ENCODE measurements around the gene HSD17B8.
"Not testable (repeated sequence)": the region's sequence is repeated elsewhere in the genome, so short reads cannot be mapped to it uniquely, and the experiment has no call there.

HSD17B8 gene

DNA sequence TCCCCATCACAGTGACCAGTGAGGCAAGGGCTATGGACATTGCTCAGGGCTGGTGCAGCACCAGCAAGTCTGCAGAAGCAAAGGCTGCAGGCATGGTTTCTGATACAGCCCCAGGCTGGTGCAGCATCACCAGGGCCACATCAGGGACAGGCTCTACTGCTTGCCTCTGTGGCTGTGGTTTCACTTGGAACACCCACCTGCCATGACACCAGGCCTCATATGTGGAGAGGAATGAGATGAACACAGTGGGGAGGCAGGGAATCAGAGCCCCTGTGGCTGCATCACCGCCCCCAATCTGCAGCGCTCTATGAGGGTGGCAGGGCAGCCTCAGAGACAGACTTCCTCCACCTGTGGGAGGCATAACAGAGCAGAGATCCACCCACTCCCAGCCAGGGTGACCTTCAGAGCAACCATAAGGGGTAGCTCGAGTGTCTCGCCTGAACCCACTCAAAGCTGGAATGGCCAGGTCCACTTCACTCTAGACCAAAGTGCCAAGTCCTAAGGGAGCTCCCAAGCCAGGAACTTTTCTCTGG lies 11.7 kb downstream of the HSD17B8 start:
- Histone ChIP-seq H3K4me3 (ENCODE audit: insufficient read depth, low read depth, low read length) (no peak overlapping the region), H3K36me3 (ENCODE audit: control insufficient read depth, insufficient read depth, low read length) (peaks cover 10% of the 10 kb centered on the region), H3K4me1 (ENCODE audit: control insufficient read depth, insufficient read depth, low read length) (peaks cover 12% of the 10 kb centered on the region), H3K9me3 (ENCODE audit: control insufficient read depth, low read length) (no peaks in the 10 kb centered on the region), H3K27me3 (ENCODE audit: control insufficient read depth, insufficient read depth, low read length, poor library complexity, severe bottlenecking) (peaks cover 74% of the 10 kb centered on the region), H3K27ac (ENCODE audit: insufficient read depth, low read depth, low read length, poor library complexity, severe bottlenecking) (no peak overlapping the region)
- WGBS, 2 experiments: 92 to 94% methylated on average over 4 of the region's 4 CpGs

DNA sequence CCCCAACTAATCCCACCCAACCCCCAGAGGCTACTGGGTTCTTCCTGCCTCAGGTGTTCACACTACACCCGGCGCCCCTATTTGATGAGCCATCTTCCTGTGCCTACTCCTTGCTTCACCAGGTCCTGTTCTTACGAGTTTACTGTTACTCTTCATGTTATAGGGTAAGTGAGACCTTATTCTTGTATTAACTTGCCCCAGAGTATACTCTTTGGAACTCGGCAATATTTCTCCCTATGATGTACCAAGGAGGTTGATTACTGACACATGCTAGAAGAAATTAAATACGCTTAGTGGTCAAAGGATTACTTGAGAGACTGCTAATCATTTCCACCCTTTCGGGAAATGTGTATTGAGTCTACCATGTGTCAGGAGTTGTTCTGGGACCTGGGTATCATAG lies 12.8 kb downstream of the HSD17B8 start:
- Histone ChIP-seq H3K4me1 (ENCODE audit: control insufficient read depth, insufficient read depth, low read length) (peaks cover 12% of the 10 kb centered on the region), H3K27ac (ENCODE audit: insufficient read depth, low read depth, low read length, poor library complexity, severe bottlenecking) (no peak overlapping the region), H3K4me3 (ENCODE audit: insufficient read depth, low read depth, low read length) (no peak overlapping the region), H3K36me3 (ENCODE audit: control insufficient read depth, insufficient read depth, low read length) (peaks cover 1% of the 10 kb centered on the region), H3K27me3 (ENCODE audit: control insufficient read depth, insufficient read depth, low read length, poor library complexity, severe bottlenecking) (peaks cover 74% of the 10 kb centered on the region), H3K9me3 (ENCODE audit: control insufficient read depth, low read length) (no peaks in the 10 kb centered on the region)
- 89 to 90% methylated on average over 6 of the region's 6 CpGs for WGBS, 2 experiments

DNA sequence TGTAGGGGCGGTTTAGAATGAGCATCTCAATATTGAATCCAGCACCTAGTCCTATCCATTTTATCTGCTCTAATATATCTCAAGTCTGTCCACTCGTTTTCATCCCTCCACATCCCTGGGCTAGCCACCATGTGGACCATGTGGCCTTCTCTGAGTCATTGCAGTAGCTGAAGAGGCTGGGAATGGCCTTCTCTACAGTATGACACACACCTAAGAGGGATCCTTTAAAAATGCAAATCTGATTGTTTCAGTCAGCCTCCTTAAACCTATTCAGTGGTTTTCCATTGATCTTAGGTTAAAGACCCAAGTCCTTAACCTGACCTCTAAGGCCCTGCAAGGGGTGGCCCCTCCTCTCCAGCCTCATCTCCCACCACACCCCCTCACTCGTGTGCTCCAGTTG lies 13.2 kb downstream of the HSD17B8 start:
- 43 to 44% methylated on average over 3 of the region's 3 CpGs for WGBS, 2 experiments
- Histone ChIP-seq H3K9me3 (ENCODE audit: control insufficient read depth, low read length) (no peaks in the 10 kb centered on the region), H3K27ac (ENCODE audit: insufficient read depth, low read depth, low read length, poor library complexity, severe bottlenecking) (no peak overlapping the region), H3K4me1 (ENCODE audit: control insufficient read depth, insufficient read depth, low read length) (peaks cover 9% of the 10 kb centered on the region), H3K4me3 (ENCODE audit: insufficient read depth, low read depth, low read length) (no peak overlapping the region), H3K27me3 (ENCODE audit: control insufficient read depth, insufficient read depth, low read length, poor library complexity, severe bottlenecking) (peaks cover 77% of the 10 kb centered on the region), H3K36me3 (ENCODE audit: control insufficient read depth, insufficient read depth, low read length) (no peaks in the 10 kb centered on the region)

DNA sequence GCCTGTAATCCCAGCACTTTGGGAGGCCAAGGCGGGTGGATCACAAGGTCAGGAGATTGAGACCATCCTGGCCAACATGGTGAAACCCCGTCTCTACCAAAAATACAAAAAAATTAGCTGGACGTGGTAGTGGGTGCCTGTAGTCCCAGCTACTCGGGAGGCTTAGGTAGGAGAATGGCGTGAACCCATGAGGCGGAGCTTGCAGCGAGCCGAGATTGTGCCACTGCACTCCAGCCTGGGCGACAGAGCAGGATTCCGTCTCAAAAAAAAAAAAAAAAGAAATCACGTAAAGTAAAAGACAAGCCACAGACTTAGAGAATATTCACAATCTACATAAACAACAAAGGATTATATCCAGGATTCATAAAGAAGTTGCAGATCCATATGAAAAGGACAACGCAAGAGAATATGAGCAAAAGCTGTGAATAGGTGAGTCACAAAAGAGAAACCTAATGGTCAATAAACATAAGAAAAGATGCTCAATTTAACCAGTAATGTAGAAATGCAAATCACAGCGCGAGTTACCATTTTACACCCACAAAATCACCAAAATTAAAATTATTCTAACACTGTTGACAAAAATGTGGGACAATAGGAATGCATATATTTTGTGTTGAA lies 22.2 kb downstream of the HSD17B8 start:
- not testable (repeated sequence) for H3K9me3 ChIP-seq (ENCODE audit: control insufficient read depth, low read length); H3K4me3 ChIP-seq (ENCODE audit: insufficient read depth, low read depth, low read length); H3K27ac ChIP-seq (ENCODE audit: insufficient read depth, low read depth, low read length, poor library complexity, severe bottlenecking); H3K36me3 ChIP-seq (ENCODE audit: control insufficient read depth, insufficient read depth, low read length); H3K27me3 ChIP-seq (ENCODE audit: control insufficient read depth, insufficient read depth, low read length, poor library complexity, severe bottlenecking); H3K4me1 ChIP-seq (ENCODE audit: control insufficient read depth, insufficient read depth, low read length)
- WGBS, 2 experiments: 29 to 37% methylated on average over 10 to 14 of the region's 14 CpGs

DNA sequence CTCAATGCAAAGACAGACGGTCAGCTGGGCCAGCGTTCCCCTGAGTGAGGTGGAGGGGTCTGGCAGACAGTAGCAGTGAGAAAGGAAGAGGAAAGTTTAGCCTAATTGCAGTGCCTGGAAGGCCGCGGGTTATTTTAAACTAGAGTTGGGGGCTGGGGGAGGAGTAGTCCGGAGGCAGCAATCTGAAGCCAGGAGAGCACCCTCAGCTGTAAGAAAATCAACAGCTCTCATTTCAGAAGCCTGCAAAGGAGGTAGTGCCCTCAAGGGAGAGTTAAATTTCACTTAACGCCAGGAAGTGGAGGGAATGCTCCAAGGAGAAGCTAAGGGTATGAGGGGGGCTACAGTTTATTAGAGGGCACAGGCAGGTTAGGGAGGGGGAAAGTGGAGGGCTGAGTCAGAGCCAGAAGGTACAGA lies 30.8 kb downstream of the HSD17B8 start:
- no peaks in the 10 kb centered on the region for H3K27me3 ChIP-seq (ENCODE audit: control insufficient read depth, insufficient read depth, low read length, poor library complexity, severe bottlenecking)
- no peak overlapping the region for H3K4me3 ChIP-seq (ENCODE audit: insufficient read depth, low read depth, low read length)
- H3K27ac ChIP-seq (ENCODE audit: insufficient read depth, low read depth, low read length, poor library complexity, severe bottlenecking): no peak overlapping the region
- H3K36me3 ChIP-seq (ENCODE audit: control insufficient read depth, insufficient read depth, low read length): no peaks in the 10 kb centered on the region
- H3K9me3 ChIP-seq (ENCODE audit: control insufficient read depth, low read length): no peaks in the 10 kb centered on the region
- H3K4me1 ChIP-seq (ENCODE audit: control insufficient read depth, insufficient read depth, low read length): peaks cover 11% of the 10 kb centered on the region
- 19 to 25% methylated on average over 6 of the region's 6 CpGs for WGBS, 2 experiments

DNA sequence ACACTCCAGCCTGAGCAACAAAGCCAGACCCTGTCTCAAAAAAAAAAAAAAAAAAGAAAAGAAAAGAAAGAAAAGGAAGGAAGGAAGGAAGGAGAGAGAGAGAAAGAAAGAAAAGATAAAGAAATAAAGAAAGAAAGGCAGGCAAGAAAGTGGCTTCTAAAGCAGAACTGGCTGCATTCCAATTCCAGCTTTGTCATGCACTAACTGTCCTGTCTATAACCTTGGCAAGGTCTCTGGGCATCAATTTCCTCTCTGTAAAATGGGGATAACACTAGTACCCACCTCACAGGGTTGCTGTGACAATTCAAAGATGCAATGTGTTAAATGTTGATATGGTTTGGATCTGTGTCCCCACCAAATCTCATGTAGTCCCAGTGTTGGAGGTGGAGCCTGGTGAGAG lies 31.9 kb downstream of the HSD17B8 start:
- peaks cover 11% of the 10 kb centered on the region for H3K4me1 ChIP-seq (ENCODE audit: control insufficient read depth, insufficient read depth, low read length)
- H3K4me3 ChIP-seq (ENCODE audit: insufficient read depth, low read depth, low read length): no peak overlapping the region
- H3K27me3 ChIP-seq (ENCODE audit: control insufficient read depth, insufficient read depth, low read length, poor library complexity, severe bottlenecking): no peaks in the 10 kb centered on the region
- no peaks in the 10 kb centered on the region for H3K9me3 ChIP-seq (ENCODE audit: control insufficient read depth, low read length)
- no peak overlapping the region for H3K27ac ChIP-seq (ENCODE audit: insufficient read depth, low read depth, low read length, poor library complexity, severe bottlenecking)
- no peaks in the 10 kb centered on the region for H3K36me3 ChIP-seq (ENCODE audit: control insufficient read depth, insufficient read depth, low read length)

DNA sequence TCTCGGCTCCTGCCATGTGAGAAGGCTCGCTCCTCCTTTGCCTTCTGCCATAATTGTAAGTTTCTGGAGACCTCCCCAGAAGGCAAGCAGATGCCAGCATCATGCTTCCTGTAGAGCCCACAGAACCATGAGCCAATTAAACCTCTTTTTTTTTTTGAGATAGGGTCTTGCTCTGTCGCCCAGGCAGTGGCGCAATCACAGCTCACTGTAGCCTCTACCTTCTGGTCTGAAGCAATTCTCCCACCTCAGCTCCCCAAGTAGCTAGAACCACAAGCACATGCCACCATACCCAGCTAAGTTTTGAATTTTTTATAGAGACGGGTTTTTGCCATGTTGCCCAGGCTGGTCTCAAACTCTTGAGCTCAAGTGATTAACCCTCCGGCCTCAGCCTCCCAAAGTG lies 32.4 kb downstream of the HSD17B8 start:
- 94% methylated on average over 6 of the region's 6 CpGs for WGBS, 2 experiments
- Histone ChIP-seq H3K4me3 (ENCODE audit: insufficient read depth, low read depth, low read length) (no peak overlapping the region), H3K36me3 (ENCODE audit: control insufficient read depth, insufficient read depth, low read length) (no peaks in the 10 kb centered on the region)

DNA sequence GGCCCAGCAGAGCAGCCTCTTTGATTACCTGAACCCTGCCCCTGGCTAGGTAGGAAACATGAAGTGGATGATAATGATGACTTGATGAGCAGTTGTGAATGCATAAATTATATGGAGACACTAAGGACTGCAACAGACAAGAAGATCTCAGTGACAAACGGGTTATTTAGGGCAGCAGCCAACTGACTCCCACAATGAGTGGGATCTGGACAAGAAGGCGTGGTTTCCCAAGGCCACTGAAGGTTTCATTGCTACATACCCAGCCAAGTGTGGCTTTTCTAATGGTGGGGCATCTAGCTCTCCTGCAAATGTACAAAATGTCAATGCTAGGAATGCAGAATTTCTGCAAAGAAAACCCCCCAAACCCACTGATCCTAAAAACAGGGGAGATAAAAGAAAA lies 33.3 kb downstream of the HSD17B8 start:
- Histone ChIP-seq H3K27ac (ENCODE audit: insufficient read depth, low read depth, low read length, poor library complexity, severe bottlenecking) (no peak overlapping the region), H3K4me1 (ENCODE audit: control insufficient read depth, insufficient read depth, low read length) (peaks cover 11% of the 10 kb centered on the region), H3K36me3 (ENCODE audit: control insufficient read depth, insufficient read depth, low read length) (no peaks in the 10 kb centered on the region), H3K27me3 (ENCODE audit: control insufficient read depth, insufficient read depth, low read length, poor library complexity, severe bottlenecking) (peaks cover 7% of the 10 kb centered on the region), H3K4me3 (ENCODE audit: insufficient read depth, low read depth, low read length) (no peak overlapping the region), H3K9me3 (ENCODE audit: control insufficient read depth, low read length) (no peaks in the 10 kb centered on the region)
- WGBS, 2 experiments: 92 to 95% methylated on average over 2 of the region's 2 CpGs

More for the DNA sequence above, 32.4 kb downstream of the HSD17B8 start:
- Histone ChIP-seq H3K27me3 (ENCODE audit: control insufficient read depth, insufficient read depth, low read length, poor library complexity, severe bottlenecking) (no peaks in the 10 kb centered on the region), H3K4me1 (ENCODE audit: control insufficient read depth, insufficient read depth, low read length) (peaks cover 11% of the 10 kb centered on the region), H3K27ac (ENCODE audit: insufficient read depth, low read depth, low read length, poor library complexity, severe bottlenecking) (no peak overlapping the region), H3K9me3 (ENCODE audit: control insufficient read depth, low read length) (no peaks in the 10 kb centered on the region)

DNA sequence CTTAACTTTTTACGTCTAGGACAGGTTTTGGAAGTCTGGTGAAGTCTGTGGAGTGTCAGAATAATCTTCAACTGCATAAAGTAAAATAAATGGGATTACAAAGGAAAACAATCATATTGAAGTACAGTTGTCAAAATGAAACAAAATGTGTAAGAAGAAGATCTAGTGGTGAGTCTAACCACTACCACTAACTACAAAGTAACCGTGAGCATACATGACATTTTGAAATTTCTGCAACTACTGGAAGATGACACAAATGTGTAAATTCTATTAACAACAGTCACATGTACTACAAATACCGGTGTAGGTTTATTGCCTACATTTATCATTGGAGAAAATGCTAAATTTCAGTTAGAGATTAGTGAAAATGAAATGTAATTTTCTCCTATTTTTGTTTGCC lies 37.5 kb downstream of the HSD17B8 start:
- H3K9me3 ChIP-seq (ENCODE audit: control insufficient read depth, low read length): no peaks in the 10 kb centered on the region
- no peak overlapping the region for H3K4me3 ChIP-seq (ENCODE audit: insufficient read depth, low read depth, low read length)
- 91 to 92% methylated on average over 3 of the region's 3 CpGs for WGBS, 2 experiments
- no peaks in the 10 kb centered on the region for H3K36me3 ChIP-seq (ENCODE audit: control insufficient read depth, insufficient read depth, low read length)
- H3K27me3 ChIP-seq (ENCODE audit: control insufficient read depth, insufficient read depth, low read length, poor library complexity, severe bottlenecking): peaks cover 25% of the 10 kb centered on the region
- no peaks in the 10 kb centered on the region for H3K4me1 ChIP-seq (ENCODE audit: control insufficient read depth, insufficient read depth, low read length)
- no peak overlapping the region for H3K27ac ChIP-seq (ENCODE audit: insufficient read depth, low read depth, low read length, poor library complexity, severe bottlenecking)

DNA sequence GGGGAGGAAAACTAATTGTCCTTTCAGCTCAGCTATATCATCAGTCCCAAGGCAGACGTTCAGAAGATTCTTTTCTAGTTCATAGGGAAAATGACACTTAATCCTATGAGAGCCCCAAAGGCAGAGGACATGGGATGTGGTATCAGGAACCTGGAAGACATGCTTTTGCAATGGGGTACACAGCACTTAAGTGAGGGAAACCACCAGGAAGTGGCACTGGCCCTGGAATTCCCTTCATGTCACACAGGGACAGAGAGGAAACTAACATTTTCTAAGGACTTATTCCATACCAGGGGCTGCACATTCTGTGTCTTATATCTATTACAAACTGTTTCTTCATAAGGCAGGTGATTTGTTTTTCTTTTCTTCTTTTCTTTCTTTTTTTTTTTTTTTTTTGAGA lies 39.0 kb downstream of the HSD17B8 start:
- Histone ChIP-seq H3K9me3 (ENCODE audit: control insufficient read depth, low read length) (no peaks in the 10 kb centered on the region), H3K36me3 (ENCODE audit: control insufficient read depth, insufficient read depth, low read length) (no peaks in the 10 kb centered on the region), H3K4me3 (ENCODE audit: insufficient read depth, low read depth, low read length) (no peak overlapping the region), H3K4me1 (ENCODE audit: control insufficient read depth, insufficient read depth, low read length) (no peaks in the 10 kb centered on the region), H3K27me3 (ENCODE audit: control insufficient read depth, insufficient read depth, low read length, poor library complexity, severe bottlenecking) (peaks cover 36% of the 10 kb centered on the region), H3K27ac (ENCODE audit: insufficient read depth, low read depth, low read length, poor library complexity, severe bottlenecking) (no peak overlapping the region)
- 46 to 81% methylated on average over 1 of the region's 1 CpG for WGBS, 2 experiments
